22Rv1 (cell line): ENCODE measurements around the gene HEXD.
"Not testable (repeated sequence)": the region's sequence is repeated elsewhere in the genome, so short reads cannot be mapped to it uniquely, and the experiment has no call there.

Experiments used
- H3K27ac ChIP-seq: fragments of 450-650 bp; 2 replicates; pipeline ENCODE4 v1.5.1; 2017
- ZFX ChIP-seq: fragments of 450-650 bp; IDR thresholded peaks from 2 replicates; pipeline ENCODE4 v1.6.1; 2017; ENCODE audit warnings: antibody characterized with exemption, borderline replicate concordance
- TF ChIP-seq, protein P1 (sequence below): fragments of 450-650 bp; IDR thresholded peaks from 2 replicates; pipeline ENCODE4 v1.5.1; 2017; ENCODE audit warnings: mild to moderate bottlenecking

HEXD gene

DNA sequence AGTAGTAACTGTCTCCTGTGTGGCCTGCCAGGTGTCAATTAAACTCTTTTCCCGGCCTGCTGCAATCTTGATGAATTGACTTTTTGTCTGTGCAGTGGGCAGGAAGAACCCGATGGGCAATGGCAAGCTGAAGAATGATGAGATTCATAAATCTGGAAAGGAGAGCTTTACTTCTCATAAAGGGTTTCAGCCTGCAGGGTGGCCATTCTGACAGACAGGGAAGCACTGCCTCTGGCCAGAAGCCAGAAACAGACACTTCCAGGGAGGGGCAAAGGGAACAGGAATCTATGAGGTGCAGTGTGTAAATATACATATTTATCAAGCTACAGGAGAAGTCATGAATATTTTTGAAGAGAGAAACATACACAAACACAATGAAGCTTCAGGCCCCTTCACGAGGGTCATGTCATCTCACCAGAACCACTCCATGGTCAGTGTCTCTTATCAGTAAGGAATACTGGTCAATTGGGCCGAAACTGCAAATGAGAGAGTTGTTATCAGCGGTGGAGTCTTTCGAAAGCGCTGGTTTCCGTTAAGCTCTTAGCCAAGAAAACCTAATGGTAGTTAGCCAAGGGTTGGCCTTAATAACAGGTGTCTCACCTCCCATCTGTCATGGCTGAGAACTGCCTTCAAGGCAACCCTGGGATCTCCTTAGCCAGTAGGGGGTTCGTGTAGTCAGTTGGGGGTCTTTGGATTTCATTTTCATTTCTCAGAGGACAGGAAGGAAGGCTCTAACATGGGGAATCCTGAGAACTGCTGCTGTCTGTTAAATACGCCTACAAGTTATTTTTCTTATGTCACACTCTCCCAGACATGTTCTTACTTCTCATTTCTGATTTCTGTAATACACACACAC is 39.2 kb downstream of the HEXD start:
- TF ChIP-seq, protein P1, sequence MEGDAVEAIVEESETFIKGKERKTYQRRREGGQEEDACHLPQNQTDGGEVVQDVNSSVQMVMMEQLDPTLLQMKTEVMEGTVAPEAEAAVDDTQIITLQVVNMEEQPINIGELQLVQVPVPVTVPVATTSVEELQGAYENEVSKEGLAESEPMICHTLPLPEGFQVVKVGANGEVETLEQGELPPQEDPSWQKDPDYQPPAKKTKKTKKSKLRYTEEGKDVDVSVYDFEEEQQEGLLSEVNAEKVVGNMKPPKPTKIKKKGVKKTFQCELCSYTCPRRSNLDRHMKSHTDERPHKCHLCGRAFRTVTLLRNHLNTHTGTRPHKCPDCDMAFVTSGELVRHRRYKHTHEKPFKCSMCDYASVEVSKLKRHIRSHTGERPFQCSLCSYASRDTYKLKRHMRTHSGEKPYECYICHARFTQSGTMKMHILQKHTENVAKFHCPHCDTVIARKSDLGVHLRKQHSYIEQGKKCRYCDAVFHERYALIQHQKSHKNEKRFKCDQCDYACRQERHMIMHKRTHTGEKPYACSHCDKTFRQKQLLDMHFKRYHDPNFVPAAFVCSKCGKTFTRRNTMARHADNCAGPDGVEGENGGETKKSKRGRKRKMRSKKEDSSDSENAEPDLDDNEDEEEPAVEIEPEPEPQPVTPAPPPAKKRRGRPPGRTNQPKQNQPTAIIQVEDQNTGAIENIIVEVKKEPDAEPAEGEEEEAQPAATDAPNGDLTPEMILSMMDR, result no peak
- no peak for TF ChIP-seq ZFX
- H3K27ac ChIP-seq, result peak overlapping the region; percentile 99

DNA sequence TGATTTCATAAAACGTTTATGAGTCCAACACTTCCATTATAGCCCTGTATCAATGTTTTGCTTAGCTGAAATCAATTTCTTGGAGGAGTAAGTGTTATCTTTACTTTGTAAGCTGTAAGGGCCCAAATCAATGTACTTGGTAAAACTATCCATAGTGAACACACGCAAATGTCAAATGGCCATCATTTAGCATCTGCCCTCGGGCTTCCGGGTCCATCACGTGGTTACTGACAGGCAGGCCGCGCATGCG is 39.7 kb downstream of the HEXD start:
- peak overlapping the region; percentile 99 for H3K27ac ChIP-seq
- TF ChIP-seq ZFX, result no peak
- TF ChIP-seq, protein P1, result no peak

DNA sequence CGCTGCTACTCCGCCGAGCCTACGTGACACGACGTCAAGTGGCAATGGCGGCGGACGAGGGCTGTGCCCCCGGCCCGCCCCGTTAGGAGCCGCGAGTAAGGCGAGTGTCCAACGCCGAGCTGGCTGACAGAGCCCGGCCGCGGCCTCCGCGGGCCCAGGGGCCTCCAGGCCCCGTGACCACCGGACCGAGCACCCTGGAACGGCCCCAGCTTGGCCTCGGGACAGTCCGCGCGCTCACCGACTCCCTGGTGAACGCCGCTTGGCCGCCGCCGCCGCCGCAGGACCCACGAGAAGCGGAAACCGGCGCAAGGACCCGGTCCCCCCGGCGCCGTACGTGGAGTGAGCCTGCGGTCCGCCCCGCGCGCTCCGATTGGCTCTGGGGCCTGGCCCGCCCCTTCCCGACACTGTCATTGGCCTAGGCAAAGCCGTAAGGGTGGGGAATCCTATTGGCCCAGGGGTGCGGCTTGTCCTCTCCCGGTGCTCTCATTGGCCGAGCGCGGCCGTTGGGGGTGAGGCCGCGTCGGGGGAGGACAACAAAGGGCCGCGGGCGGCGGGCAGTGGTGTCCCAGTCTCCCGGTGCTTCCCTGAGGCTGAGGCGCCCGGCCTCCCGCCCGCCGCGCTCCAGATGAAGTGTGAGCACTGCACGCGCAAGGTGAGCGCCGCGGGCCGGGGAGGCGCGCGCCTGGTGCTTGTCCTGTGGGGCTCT is 40.2 kb downstream of the HEXD start, which contains the start of gene NARF:
NARF (plus strand) TSS at position 563 of the 706 bp plus-strand sequence; CDS start at position 626, 63 bp downstream.
- peak within 1 kb of the TSS; percentile 99 for H3K27ac ChIP-seq
- TF ChIP-seq, protein P1, result no peak
- TF ChIP-seq ZFX, result no peak

DNA sequence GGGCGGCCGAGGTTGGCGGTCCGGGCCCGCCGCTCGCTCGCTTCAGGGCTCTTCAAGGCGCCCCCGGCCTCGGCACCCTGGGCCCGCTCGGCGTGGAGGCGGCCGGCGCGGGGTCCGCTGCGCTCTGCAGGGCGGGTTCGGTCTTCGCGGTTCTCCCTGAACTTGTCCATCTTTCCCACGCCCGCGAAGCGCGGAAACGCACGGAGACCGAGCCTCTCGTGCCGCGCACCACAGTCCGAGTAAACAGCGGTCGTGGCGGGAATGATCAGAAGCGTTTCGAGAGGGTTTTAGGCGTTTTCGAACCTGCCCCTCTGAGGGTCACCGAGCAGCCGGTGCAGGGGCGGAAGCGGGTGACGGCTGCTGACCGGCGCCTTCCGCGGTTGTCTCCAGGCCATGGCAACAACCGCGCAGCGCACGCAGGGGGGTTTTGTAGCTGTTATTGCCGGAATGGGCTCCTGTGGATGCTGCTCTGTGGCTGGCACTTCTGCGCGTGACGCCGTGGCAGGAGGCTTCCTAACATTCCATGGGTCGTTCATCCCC is 40.8 kb downstream of the HEXD start:
- H3K27ac ChIP-seq, result peak overlapping the region; percentile 99
- TF ChIP-seq, protein P1, result no peak
- no peak for TF ChIP-seq ZFX

DNA sequence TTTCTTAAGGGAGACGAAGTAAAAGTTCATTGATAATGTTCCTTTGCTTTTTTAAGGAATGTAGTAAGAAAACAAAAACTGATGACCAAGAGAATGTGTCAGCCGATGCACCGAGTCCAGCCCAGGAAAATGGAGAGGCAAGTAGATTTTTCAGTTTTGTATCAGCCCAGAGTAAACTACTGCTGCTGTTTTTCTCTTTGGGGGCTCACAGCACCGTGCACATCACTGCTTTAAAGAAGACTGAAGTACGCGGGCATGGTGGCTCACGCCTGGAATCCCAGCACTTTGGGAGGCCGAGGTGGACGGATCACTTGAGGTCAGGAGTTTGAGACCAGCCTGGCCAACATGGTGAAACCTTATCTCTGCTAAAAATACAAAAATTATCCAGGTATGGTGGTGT is 41.8 kb downstream of the HEXD start:
- H3K27ac ChIP-seq, result not testable (repeated sequence)

DNA sequence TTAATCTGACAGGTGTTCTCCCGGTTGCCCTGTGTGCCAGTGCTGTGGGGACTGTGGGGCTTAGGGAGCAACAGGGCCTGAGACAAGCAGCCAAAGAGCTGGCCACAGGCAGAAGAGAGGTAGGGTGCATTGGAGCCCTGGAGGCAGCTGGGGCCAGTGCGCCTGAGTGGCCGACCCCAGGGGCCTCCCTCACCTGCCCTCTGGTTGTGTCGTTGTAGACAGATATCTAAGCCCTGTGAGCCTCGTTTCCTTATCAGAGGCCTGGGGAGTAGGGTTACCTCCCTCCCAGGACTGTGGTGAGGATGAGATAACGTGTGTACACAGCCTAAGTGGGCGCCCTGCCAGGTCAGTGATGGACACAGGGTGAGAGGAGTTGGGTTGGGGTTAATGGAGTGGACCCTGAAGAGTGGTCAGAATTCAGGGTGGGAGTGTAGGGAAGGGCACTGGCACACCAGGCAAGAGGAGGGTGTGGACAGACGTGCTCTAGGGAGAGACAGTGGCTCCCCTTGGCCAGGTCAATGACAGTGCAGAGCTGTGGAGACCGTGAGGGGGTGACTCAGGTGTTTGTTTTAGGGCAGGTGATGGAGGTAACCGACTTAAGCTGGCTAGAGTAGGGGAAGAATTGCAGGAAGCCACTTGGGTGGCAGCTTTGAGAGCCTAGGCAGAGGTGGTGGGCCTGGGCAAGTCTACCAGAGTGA is 43.8 kb downstream of the HEXD start:
- H3K27ac ChIP-seq, result no peak overlapping the region
- TF ChIP-seq, protein P1, result no peak
- TF ChIP-seq ZFX, result no peak

DNA sequence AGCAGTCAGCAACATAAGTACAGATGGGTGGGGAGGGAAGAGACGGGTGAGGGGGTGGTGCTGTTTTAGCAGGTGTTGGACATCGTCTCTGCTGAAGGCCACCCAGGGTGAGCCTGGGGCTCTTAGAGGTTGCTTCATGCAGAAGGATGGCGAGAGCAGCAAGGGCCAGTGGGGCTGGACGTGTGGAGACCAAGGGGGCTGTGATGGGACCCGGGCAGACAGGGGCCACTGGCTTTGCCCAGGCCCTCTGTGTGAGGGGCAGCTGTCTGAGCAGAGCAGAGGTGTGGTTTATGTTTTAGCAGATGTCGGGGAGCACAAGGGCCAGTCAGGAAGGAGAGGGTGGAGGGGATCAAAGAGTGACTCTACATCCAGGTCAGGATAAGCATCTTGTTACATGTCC is 45.2 kb downstream of the HEXD start:
- no peak for TF ChIP-seq ZFX
- TF ChIP-seq, protein P1, result no peak
- no peak overlapping the region for H3K27ac ChIP-seq
